ENCODE data around the gene SLC17A7. TPM values are rescaled to one million over a fixed set of nuclear protein-coding genes. Genes with fewer than 3 reads are reported as not detected.

SLC17A7 gene
- total and polyA plus RNA-seq, 9 of the 15 experiments (the other 6 are each of a cell fraction or from before 2014, with no cell fraction given), result 1.1 to 15.7 (median 2.4) TPM

GRCh38 chr19:49453757-49454240 lies 12.5 kb upstream of the SLC17A7 start (continued):
- TF ChIP-seq HBP1 (CRISPR knock-in tag; IDR thresholded peaks at IDR 0.05), result peak; percentile 76; the same call in 1 of the 2 replicates
- no peak for TF ChIP-seq RFX1 (IDR thresholded peaks at IDR 0.05)
- 0 out of 2 replicates have a peak, but pooled peaks have one; percentile 26 for TF ChIP-seq LEF1 (IDR thresholded peaks at IDR 0.05)
- 0 out of 2 replicates have a peak, but pooled peaks have one; percentile 24 for TF ChIP-seq PHB2 (IDR thresholded peaks at IDR 0.05; ENCODE audit: low read depth)
- 0 out of 2 replicates have a peak, but pooled peaks have one; percentile 24 for TF ChIP-seq ZNF589 (CRISPR knock-in tag; IDR thresholded peaks at IDR 0.05; ENCODE audit: low read depth)
- no peak for TF ChIP-seq HLTF (IDR thresholded peaks at IDR 0.05)
- peak; percentile 81 for TF ChIP-seq ELF1 (tag; IDR thresholded peaks at IDR 0.05)
- no peak for TF ChIP-seq STAG1 (CRISPR knock-in tag; IDR thresholded peaks at IDR 0.05; ENCODE audit: borderline replicate concordance)
- TF ChIP-seq GABPA (tag; conservative IDR thresholded peaks at IDR 0.05; ENCODE audit: low read depth), result peak; percentile 76
- peak; percentile 52 for TF ChIP-seq DPF2 (IDR thresholded peaks at IDR 0.05)
- TF ChIP-seq NFIX (CRISPR knock-in tag; IDR thresholded peaks at IDR 0.05; ENCODE audit: low read depth), result no peak
- TF ChIP-seq GTF2E2 (tag; IDR thresholded peaks at IDR 0.05), result peak; percentile 11; the same call in 1 of the 2 replicates
- peak in 1 of 2 experiments; percentile 31; a peak in 1 of 4 replicates for TF ChIP-seq ARNT (IDR thresholded peaks at IDR 0.05)
- peak; percentile 22 for TF ChIP-seq POLR2A (conservative IDR thresholded peaks at IDR 0.05)
- TF ChIP-seq SREBF1 (IDR thresholded peaks at IDR 0.05; ENCODE audit: borderline replicate concordance, low read depth, low read length), result no peak
- TF ChIP-seq SMAD4 (CRISPR knock-in tag; conservative IDR thresholded peaks at IDR 0.05), result 0 out of 2 replicates have a peak, but pooled peaks have one; percentile 35
- TF ChIP-seq CBX1 (IDR thresholded peaks at IDR 0.05; ENCODE audit: low read depth), result no peak
- 0 out of 2 replicates have a peak, but pooled peaks have one; percentile 15 for TF ChIP-seq HES1 (IDR thresholded peaks at IDR 0.05; ENCODE audit: low read depth)
- TF ChIP-seq ETV1 (tag; conservative IDR thresholded peaks at IDR 0.05; ENCODE audit: low read depth), result peak; percentile 84; the same call in 1 of the 2 replicates
- no peak for TF ChIP-seq ELF4 (CRISPR knock-in tag; IDR thresholded peaks at IDR 0.05)
